GM19438 (cell line): Measurements from ENCODE around the gene LPAR1.

Experiments used
- ATAC-seq: cut with Tn5 transposase; IDR thresholded peaks from one replicate; pipeline ENCODE4 v1.9.1; 2021; ENCODE audit warnings: low read depth; ENCODE audit not compliant: unreplicated experiment

The LPAR1 gene

GRCh38 chr9:111037708-111038330, 451 bp downstream of the LPAR1 start:
- ATAC-seq: no peak

- no peak for ATAC-seq
These were observed 938 bp downstream of the LPAR1 start for GRCh38 chr9:111037356-111037707.

GRCh38 chr9:111036946-111037345, 1.3 kb downstream of the LPAR1 start:
- ATAC-seq: no peak

GRCh38 chr9:111036429-111036789, 1.9 kb downstream of the LPAR1 start:
- ATAC-seq: no peak

GRCh38 chr9:111035543-111036428, 2.5 kb downstream of the LPAR1 start:
- ATAC-seq: no peak

- no peak for ATAC-seq
These were observed 3.3 kb downstream of the LPAR1 start for GRCh38 chr9:111034898-111035539.

GRCh38 chr9:111034170-111034897, 3.9 kb downstream of the LPAR1 start:
- no peak for ATAC-seq

GRCh38 chr9:111030492-111030891, 7.8 kb downstream of the LPAR1 start:
- no peak for ATAC-seq

- ATAC-seq: no peak
These were observed 9.0 kb downstream of the LPAR1 start for GRCh38 chr9:111029260-111029659.

- no peak for ATAC-seq
These were observed 10.5 kb downstream of the LPAR1 start for GRCh38 chr9:111027798-111028197.

- ATAC-seq: no peak
These were observed 15.1 kb downstream of the LPAR1 start for GRCh38 chr9:111023128-111023527.

- ATAC-seq: no peak
These were observed 17.7 kb downstream of the LPAR1 start for GRCh38 chr9:111020594-111020993.

GRCh38 chr9:111016426-111017045, 21.7 kb downstream of the LPAR1 start:
- ATAC-seq: no peak

- ATAC-seq: no peak
These were observed 22.3 kb downstream of the LPAR1 start for GRCh38 chr9:111016016-111016415.

- no peak for ATAC-seq
These were observed 24.6 kb downstream of the LPAR1 start for GRCh38 chr9:111013707-111014106.

- ATAC-seq: no peak
These were observed 25.0 kb downstream of the LPAR1 start for GRCh38 chr9:111013250-111013649.

GRCh38 chr9:111008158-111009075, 29.9 kb downstream of the LPAR1 start:
- no peak for ATAC-seq

GRCh38 chr9:111005746-111006470, 32.4 kb downstream of the LPAR1 start:
- no peak for ATAC-seq

GRCh38 chr9:111004936-111005335, 33.3 kb downstream of the LPAR1 start:
- no peak for ATAC-seq
